IMR-90 (cell line): ENCODE measurements around the gene TMEM52. TPM values are rescaled to one million over a fixed set of nuclear protein-coding genes. Genes with fewer than 3 reads are reported as not detected.

Experiments
- ATAC-seq: fragments of 200-7000 bp; cut with Tn5 transposase; 2 replicates; pipeline ENCODE4 v1.9.1; 2020; ENCODE audit warnings: low read depth, mild to moderate bottlenecking, moderate library complexity
- BruUV-seq: library from RNA; stranded (reverse); fragments of 400-500 nt; replicated peaks from 2 replicates; lab custom pipeline; 2021; lab: Mats Ljungman, UMichigan
- CTCF ChIA-PET: fragments of 300-600 bp; formaldehyde crosslinking; extraction: SDS; loops from one replicate; lab custom pipeline; 2021; ENCODE audit warnings: antibody characterized with exemption; lab: Yijun Ruan, JAX
- POLR2A ChIA-PET: fragments of 300-600 bp; sonication (Branson Sonifier 250); formaldehyde crosslinking; loops from one replicate; lab custom pipeline; 2022; ENCODE audit warnings: antibody characterized with exemption; ENCODE audit not compliant: unreplicated experiment; lab: Charles Lee
- DNase-seq: peaks from one replicate; pipeline ENCODE4 v3.0.0; 2013
- H2AFZ ChIP-seq: replicated peaks from 2 replicates; pipeline ENCODE3; 2013; ENCODE audit warnings: low read length, mild to moderate bottlenecking; ENCODE audit not compliant: poor library complexity
- H2AK5ac ChIP-seq: 2 replicates; pipeline ENCODE4 v1.6.1; 2013; ENCODE audit warnings: low read depth, low read length, inconsistent platforms
- H2AK9ac ChIP-seq: replicated peaks from 2 replicates; pipeline ENCODE3; 2013; ENCODE audit warnings: mild to moderate bottlenecking, low read depth, low read length, moderate library complexity; ENCODE audit not compliant: poor library complexity
- H2BK120ac ChIP-seq: 2 replicates; pipeline ENCODE4 v1.6.1; 2013; ENCODE audit warnings: low read depth, low read length, inconsistent platforms
- H2BK15ac ChIP-seq: 3 replicates; pipeline ENCODE4 v1.6.1; 2013; ENCODE audit warnings: low read depth, low read length, inconsistent platforms
- H2BK20ac ChIP-seq: 2 replicates; pipeline ENCODE4 v1.6.1; 2013; ENCODE audit warnings: low read depth, mild to moderate bottlenecking, inconsistent platforms, low read length, moderate library complexity
- H2BK5ac ChIP-seq: 2 replicates; pipeline ENCODE4 v1.6.1; 2013; ENCODE audit warnings: mild to moderate bottlenecking, low read depth, low read length, inconsistent platforms; ENCODE audit not compliant: poor library complexity, severe bottlenecking
- H3K14ac ChIP-seq: replicated peaks from 2 replicates; pipeline ENCODE4 v1.6.1; 2013; ENCODE audit warnings: low read depth, low read length, inconsistent platforms
- H3K18ac ChIP-seq: 2 replicates; pipeline ENCODE4 v1.6.1; 2013; ENCODE audit warnings: low read depth, low read length, control low read depth
- H3K23ac ChIP-seq: 2 replicates; pipeline ENCODE4 v1.6.1; 2013; ENCODE audit warnings: low read depth, low read length, inconsistent platforms
- H3K27ac ChIP-seq: 2 replicates; pipeline ENCODE4 v1.5.1; 2013; ENCODE audit warnings: mild to moderate bottlenecking, control low read depth, low read length; ENCODE audit not compliant: insufficient read depth
- H3K27me3 ChIP-seq: 2 replicates; pipeline ENCODE4 v1.6.1; 2013; ENCODE audit warnings: low read length; ENCODE audit not compliant: control insufficient read depth, insufficient read depth
- H3K36me3 ChIP-seq: 2 replicates; pipeline ENCODE4 v1.6.1; 2013; ENCODE audit warnings: low read length, mixed read lengths; ENCODE audit not compliant: control insufficient read depth, insufficient read depth
- H3K4ac ChIP-seq: 2 replicates; pipeline ENCODE4 v1.6.1; 2013; ENCODE audit warnings: low read depth, low read length, inconsistent platforms
- H3K4me1 ChIP-seq: 2 replicates; pipeline ENCODE4 v1.6.1; 2013; ENCODE audit warnings: low read length, mixed read lengths; ENCODE audit not compliant: control insufficient read depth, insufficient read depth
- H3K4me2 ChIP-seq: 2 replicates; pipeline ENCODE4 v1.6.1; 2013; ENCODE audit warnings: low read depth, mild to moderate bottlenecking, control low read depth, low read length, moderate library complexity
- H3K4me3 ChIP-seq: 2 replicates; pipeline ENCODE4 v1.5.1; 2013; ENCODE audit warnings: low read depth, mild to moderate bottlenecking, control low read depth, low read length, moderate library complexity; ENCODE audit not compliant: insufficient read depth
- H3K56ac ChIP-seq: 2 replicates; pipeline ENCODE4 v1.6.1; 2013; ENCODE audit warnings: low read length, inconsistent platforms; ENCODE audit not compliant: insufficient read depth; ENCODE audit errors: extremely low read depth
- H3K79me1 ChIP-seq, 2 experiments: 2 replicates each; pipeline ENCODE4 v1.6.1; 2013; ENCODE audit warnings: low read length in 2 of 2, inconsistent platforms in 1 of 2, low read depth in 1 of 2
- H3K9ac ChIP-seq: 2 replicates; pipeline ENCODE4 v1.6.1; 2013; ENCODE audit warnings: low read depth, low read length, control low read depth
- H3K9me1 ChIP-seq: 2 replicates; pipeline ENCODE4 v1.6.1; 2013; ENCODE audit warnings: low read length, inconsistent platforms; ENCODE audit not compliant: insufficient read depth
- H3K9me3 ChIP-seq: 2 replicates; pipeline ENCODE4 v1.6.1; 2013; ENCODE audit warnings: low read length; ENCODE audit not compliant: control insufficient read depth, insufficient read depth
- H4K20me1 ChIP-seq: 2 replicates; pipeline ENCODE4 v1.6.1; 2013; ENCODE audit warnings: low read length, inconsistent platforms; ENCODE audit not compliant: insufficient read depth
- H4K5ac ChIP-seq: 2 replicates; pipeline ENCODE4 v1.6.1; 2013; ENCODE audit warnings: mild to moderate bottlenecking, low read depth, low read length, control low read depth
- H4K8ac ChIP-seq, 2 experiments: 2 replicates each; pipeline ENCODE4 v1.6.1; 2013; ENCODE audit warnings: low read depth in 2 of 2, low read length in 2 of 2, control low read depth in 1 of 2, inconsistent platforms in 1 of 2
- H4K91ac ChIP-seq: 2 replicates; pipeline ENCODE4 v1.6.1; 2013; ENCODE audit warnings: low read depth, low read length, inconsistent platforms; ENCODE audit not compliant: insufficient read depth
- BHLHE40 ChIP-seq: fragments of 150-350 bp; IDR thresholded peaks from 2 replicates; pipeline ENCODE4 v1.6.1; 2016; ENCODE audit warnings: mild to moderate bottlenecking, low read depth, low read length
- CEBPB ChIP-seq: IDR thresholded peaks from 2 replicates; pipeline ENCODE4 v1.6.1; 2012; ENCODE audit warnings: low read depth, low read length, improper control_type of control experiment
- CHD1 ChIP-seq: IDR thresholded peaks from 2 replicates; pipeline ENCODE4 v1.6.1; 2012; ENCODE audit warnings: low read depth, low read length, improper control_type of control experiment
- CTCF ChIP-seq: conservative IDR thresholded peaks from 2 replicates; pipeline ENCODE4 v1.5.1; 2012; ENCODE audit warnings: mild to moderate bottlenecking, low read depth, low read length, improper control_type of control experiment
- ELK1 ChIP-seq: fragments of 150-350 bp; IDR thresholded peaks from 2 replicates; pipeline ENCODE4 v1.6.1; 2016; ENCODE audit warnings: low read depth, mild to moderate bottlenecking, low read length, moderate library complexity, borderline replicate concordance
- FOS ChIP-seq: fragments of 150-350 bp; IDR thresholded peaks from 2 replicates; pipeline ENCODE4 v1.6.1; 2016; ENCODE audit warnings: low read depth, low read length
- MAFK ChIP-seq: IDR thresholded peaks from 2 replicates; pipeline ENCODE4 v1.6.1; 2012; ENCODE audit warnings: low read depth, low read length, improper control_type of control experiment
- MAZ ChIP-seq: IDR thresholded peaks from 2 replicates; pipeline ENCODE4 v1.6.1; 2012; ENCODE audit warnings: low read depth, mild to moderate bottlenecking, low read length, improper control_type of control experiment, moderate library complexity, borderline replicate concordance
- MXI1 ChIP-seq: IDR thresholded peaks from 2 replicates; pipeline ENCODE4 v1.6.1; 2012; ENCODE audit warnings: low read depth, mild to moderate bottlenecking, low read length, moderate library complexity, borderline replicate concordance
- NFE2L2 ChIP-seq: fragments of 150-350 bp; IDR thresholded peaks from 2 replicates; pipeline ENCODE4 v1.6.1; 2016; ENCODE audit warnings: low read depth, mild to moderate bottlenecking, low read length
- POLR2A ChIP-seq: IDR thresholded peaks from 2 replicates; pipeline ENCODE4 v1.6.1; 2012; ENCODE audit warnings: mild to moderate bottlenecking, low read depth, low read length
- RAD21 ChIP-seq: IDR thresholded peaks from 2 replicates; pipeline ENCODE4 v1.6.1; 2012; ENCODE audit warnings: low read length, improper control_type of control experiment
- RCOR1 ChIP-seq: IDR thresholded peaks from 2 replicates; pipeline ENCODE4 v1.6.1; 2012; ENCODE audit warnings: mild to moderate bottlenecking, low read length, improper control_type of control experiment; ENCODE audit not compliant: insufficient replicate concordance
- RFX5 ChIP-seq: IDR thresholded peaks from 2 replicates; pipeline ENCODE4 v1.8.0; 2012; ENCODE audit warnings: low read depth, mild to moderate bottlenecking, low read length, moderate library complexity
- SMC3 ChIP-seq: fragments of 150-350 bp; IDR thresholded peaks from 2 replicates; pipeline ENCODE4 v1.6.1; 2016; ENCODE audit warnings: low read depth, mild to moderate bottlenecking, antibody characterized with exemption, low read length, moderate library complexity
- USF2 ChIP-seq: fragments of 150-350 bp; IDR thresholded peaks from 2 replicates; pipeline ENCODE4 v1.6.1; 2017; ENCODE audit warnings: mild to moderate bottlenecking, antibody characterized with exemption, low read length, low read depth
- WGBS, 2 experiments: methylation state at CpG; one replicate each; pipeline versions ENCODE4 v1.1.5 to v1.1.7; 2013; ENCODE audit warnings: missing lambda C conversion rate in 2 of 2; ENCODE audit not compliant: insufficient read length in 1 of 2; ENCODE audit errors: extremely low coverage in 2 of 2; 5-methylcytosine and 5-hydroxymethylcytosine counted together
- dilution Hi-C: fragments of 300-500 bp; cut with HindIII; formaldehyde crosslinking; loops from one replicate; pipeline ENCODE4 v1.14.3; 2018; ENCODE audit warnings: low sequenced_read_pairs; ENCODE audit not compliant: unreplicated experiment
- in situ Hi-C: fragments of 300-500 bp; cut with MboI; formaldehyde crosslinking; loops from 3 replicates; pipeline ENCODE4 v1.14.3; 2019; ENCODE audit warnings: low sequenced_read_pairs, inconsistent platforms, mixed read lengths
- intact Hi-C: fragments of 100-400 bp; cut with micrococcal nuclease; formaldehyde crosslinking; loops from 2 replicates; pipeline ENCODE4 v1.10.0; 2022
- polyA plus RNA-seq, 3 experiments: library from polyadenylated mRNA; depleted of rRNA; stranded (reverse); fragments of >200 nt; gene quantifications; 2 replicates each; pipeline ENCODE4 v1.2.3, GENCODE V29; 2012; ENCODE audit warnings: low replicate concordance in 1 of 3
- total RNA-seq: library from RNA; depleted of rRNA; stranded (reverse); fragments of >200 nt; gene quantifications from 2 replicates; pipeline ENCODE4 v1.2.3, GENCODE V29; 2012

TMEM52 gene
- total and polyA plus RNA-seq, 2 of the 4 experiments (the other 2 are of a cell fraction), result 0.54 to 1.3 TPM

- Histone ChIP-seq H4K5ac (no peak overlapping the region), H2AFZ (no peak overlapping the region), H4K91ac (no peak overlapping the region), H4K20me1 (no peaks in the 10 kb centered on the region), H3K9ac (no peak overlapping the region), H3K56ac (no peak overlapping the region), H4K8ac (no peak overlapping the region), H2BK20ac (no peak overlapping the region), H2AK9ac (no peak overlapping the region), H3K4ac (no peak overlapping the region), H3K18ac (no peak overlapping the region), H3K9me1 (no peaks in the 10 kb centered on the region), H2AK5ac (no peak overlapping the region), H3K23ac (no peak overlapping the region), H3K27ac (no peak overlapping the region), H3K27me3 (peaks cover 31% of the 10 kb centered on the region), H3K36me3 (no peaks in the 10 kb centered on the region), H2BK120ac (no peak overlapping the region), H3K9me3 (no peaks in the 10 kb centered on the region), H3K79me1 (no peaks in the 10 kb centered on the region), H3K14ac (no peak overlapping the region), H3K4me2 (no peak overlapping the region), H2BK5ac (no peak overlapping the region), H3K4me1 (peaks cover 2% of the 10 kb centered on the region; the same call in 1 of the 2 replicates), H2BK15ac (no peak overlapping the region), H3K4me3 (no peak overlapping the region)
- BruUV-seq, result no TSS peak
- dilution Hi-C loops, result no loop called here
- no peak for DNase-seq
- no peak for TF ChIP-seq CEBPB
- no peak for TF ChIP-seq MXI1
- no peak for TF ChIP-seq BHLHE40
- TF ChIP-seq RFX5, result no peak
- TF ChIP-seq USF2, result no peak
- no peak for TF ChIP-seq FOS
- TF ChIP-seq RCOR1, result no peak
- no peak for TF ChIP-seq RAD21
- no peak for TF ChIP-seq ELK1
- no peak for TF ChIP-seq MAFK
- TF ChIP-seq SMC3, result no peak
- TF ChIP-seq POLR2A, result no peak
- no peak for TF ChIP-seq CTCF
- no peak for TF ChIP-seq CHD1
- no peak for TF ChIP-seq MAZ
- no peak for TF ChIP-seq NFE2L2
- no peak for ATAC-seq
- in situ Hi-C loops, result loop anchor here (10.0 to 25.0 kb wide), 2 partner anchors 89 to 407 kb away; no protein-coding TSS in a partner anchor
- WGBS, 2 experiments, result 27% methylated on average over 2 of the region's 14 CpGs; no CpG with 5 or more reads in 1 of the 2 experiments
- ChIA-PET CTCF (interaction anchor here (1.7 kb wide), 1 partner anchor 89 kb away, joined by 6 read pairs; no protein-coding TSS in a partner anchor), POLR2A (no interaction called here)
- intact Hi-C loops, result no loop called here
These were observed 36.6 kb upstream of the TMEM52 start for GRCh38 chr1:1955621-1956094.
